GM18867 (cell line): Measurements from ENCODE around the gene SGCE.

Source experiments
- ATAC-seq: cut with Tn5 transposase; IDR thresholded peaks from one replicate; pipeline ENCODE4 v1.9.1; 2021; ENCODE audit warnings: mild to moderate bottlenecking, moderate library complexity; ENCODE audit not compliant: unreplicated experiment

Gene SGCE

DNA sequence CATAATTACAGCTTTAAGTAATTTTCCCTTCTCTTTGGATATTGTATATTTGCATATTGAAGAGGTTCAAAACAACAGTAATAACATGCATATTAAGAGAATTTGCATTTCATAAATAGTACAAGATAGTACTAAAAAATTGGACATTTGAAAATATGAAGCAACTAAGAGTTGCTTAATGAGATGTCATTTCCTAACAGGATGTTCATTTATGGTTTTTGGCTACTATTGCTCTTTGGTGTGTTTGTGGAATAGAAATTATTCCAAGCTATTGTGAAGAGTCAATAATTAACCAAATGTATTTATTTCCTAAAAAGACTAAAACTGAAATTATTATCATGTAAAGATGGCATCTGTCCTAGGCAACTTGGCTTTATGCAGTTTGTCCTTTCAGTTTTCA lies 4.1 kb upstream of the SGCE start:
- no peak for ATAC-seq

GRCh38 chr7:94658826-94659225 lies 2.9 kb upstream of the SGCE start:
- ATAC-seq = no peak

- peak; percentile 80 for ATAC-seq
Measured at GRCh38 chr7:94657771-94658693, 2.1 kb upstream of the SGCE start.

- ATAC-seq = no peak
Measured at GRCh38 chr7:94656925-94657731, 1.2 kb upstream of the SGCE start.

DNA sequence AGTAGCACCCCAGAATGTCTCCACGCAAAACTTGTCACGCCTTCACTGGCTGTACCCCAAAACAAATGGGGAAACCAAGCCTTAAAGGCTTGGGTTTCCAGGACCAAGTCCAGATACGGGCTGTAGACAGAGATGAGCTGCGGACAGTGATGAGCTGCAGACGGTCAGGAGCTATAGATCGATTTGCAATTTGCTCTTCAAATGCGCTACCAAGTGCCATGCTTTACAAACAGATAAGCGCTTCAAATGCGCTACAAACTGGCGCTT lies 658 bp upstream of the SGCE start:
- no peak for ATAC-seq

DNA sequence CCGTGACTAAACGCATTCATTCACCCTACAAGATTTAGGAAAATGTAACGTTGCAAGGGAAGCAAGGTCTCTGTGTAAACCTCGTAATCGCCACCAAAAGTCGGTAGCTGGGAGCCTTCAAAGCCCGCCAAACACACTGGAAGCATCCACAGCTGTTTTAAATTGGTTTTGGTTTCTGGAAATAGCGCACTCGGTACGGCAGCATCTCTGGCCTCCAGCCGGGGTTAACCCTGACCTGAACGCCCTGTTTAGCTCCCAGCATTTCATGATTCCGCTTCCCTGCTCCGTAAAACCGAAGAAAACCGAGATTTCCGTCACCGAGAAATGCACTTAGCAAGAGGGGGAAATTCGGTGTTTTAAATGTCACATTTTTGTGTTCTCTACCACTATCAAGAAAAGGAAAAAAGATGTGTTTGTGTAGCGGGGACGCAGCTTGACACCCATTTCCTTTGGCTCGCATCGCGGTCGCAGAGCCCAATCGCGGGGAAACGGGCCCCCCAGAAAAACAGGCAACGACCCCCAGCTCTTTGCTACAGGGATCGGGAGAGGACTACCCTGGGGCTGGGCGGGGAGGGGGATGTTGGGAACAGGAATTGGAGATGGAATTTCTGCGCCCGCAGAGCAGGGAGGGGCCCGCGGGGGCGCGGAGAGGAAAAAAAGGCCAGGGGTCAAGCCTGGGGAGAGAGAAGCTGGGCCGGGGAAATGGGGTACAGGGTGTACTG lies 646 bp downstream of the SGCE start:
- ATAC-seq = no peak

GRCh38 chr7:94654783-94655125 lies 1.2 kb downstream of the SGCE start:
- no peak for ATAC-seq

GRCh38 chr7:94650147-94651051 lies 5.5 kb downstream of the SGCE start:
- peak; percentile 4 for ATAC-seq

- ATAC-seq = peak; percentile 84
Measured at GRCh38 chr7:94649450-94649849, 6.5 kb downstream of the SGCE start.

- no peak for ATAC-seq
Measured at GRCh38 chr7:94648731-94649130, 7.2 kb downstream of the SGCE start.

GRCh38 chr7:94647295-94647694 lies 8.6 kb downstream of the SGCE start:
- ATAC-seq = no peak

DNA sequence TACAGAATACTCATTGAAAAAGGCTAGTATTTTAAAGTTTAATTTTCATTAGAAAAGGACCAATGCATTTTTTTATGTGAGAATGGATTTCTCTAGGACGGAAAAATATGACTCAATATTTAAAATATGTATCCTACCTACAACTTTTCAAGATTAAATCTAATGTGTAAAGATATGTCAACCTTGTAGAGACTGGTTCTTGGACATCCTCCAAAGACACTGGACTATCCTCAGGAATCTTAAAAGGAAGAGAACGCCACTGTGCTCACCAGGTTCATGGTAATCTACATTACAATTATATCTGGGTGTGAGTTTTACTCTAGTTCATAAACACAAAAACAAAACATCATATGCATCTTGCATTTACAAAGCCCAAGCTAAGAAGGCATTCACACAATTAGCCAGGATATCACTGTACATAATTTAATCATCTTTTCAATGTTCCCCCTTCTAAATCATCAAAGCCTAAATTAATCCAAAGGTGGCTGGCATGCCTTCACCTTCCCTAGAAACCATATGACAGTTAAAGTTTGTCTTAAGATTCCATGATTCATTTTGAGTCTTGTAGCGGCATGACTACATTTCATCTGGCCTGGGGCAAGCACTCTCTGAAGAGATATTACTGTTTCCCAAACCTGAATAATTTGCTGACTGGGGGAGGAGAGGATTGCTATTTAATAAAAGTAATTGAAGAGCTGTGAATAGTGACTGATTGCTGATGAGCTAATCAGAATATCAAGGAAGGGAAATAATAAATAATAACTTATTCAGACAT lies 12.0 kb downstream of the SGCE start:
- no peak for ATAC-seq

DNA sequence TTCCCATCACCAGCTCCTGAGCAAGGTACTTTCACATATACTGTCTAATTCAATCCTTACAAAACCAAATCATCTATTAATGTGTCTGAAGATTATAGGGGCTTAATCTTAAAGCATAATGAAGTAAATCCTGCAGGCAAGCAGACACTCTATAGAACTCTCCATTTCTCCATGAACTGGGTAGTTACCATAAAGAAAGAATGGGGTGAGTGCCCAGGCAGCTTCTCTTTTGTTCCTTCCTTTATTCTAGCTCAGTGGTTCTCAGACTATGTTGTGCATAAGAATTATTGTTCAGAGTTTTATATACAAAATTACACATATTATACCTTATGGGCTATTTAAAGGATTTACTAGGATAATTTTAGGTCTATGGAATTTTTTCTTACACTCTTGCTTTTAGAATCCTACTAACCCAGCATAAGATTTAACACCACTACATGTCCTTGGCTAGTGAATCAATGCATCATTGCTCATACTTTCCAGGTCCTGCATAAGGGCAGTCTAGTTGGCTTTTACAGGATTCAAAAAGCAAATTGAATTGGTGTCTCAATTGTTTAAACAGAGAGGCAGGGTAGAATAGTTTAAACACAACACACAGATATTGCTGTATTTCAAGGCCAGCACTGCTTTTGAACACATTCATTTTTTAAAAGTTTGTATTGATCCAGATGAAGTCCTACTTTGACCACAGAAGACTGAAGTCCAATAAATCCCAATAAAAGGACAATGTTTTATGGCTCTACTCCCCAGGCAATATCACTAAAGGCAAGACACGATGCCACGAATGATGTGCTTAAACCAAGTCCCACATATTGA lies 12.9 kb downstream of the SGCE start:
- ATAC-seq = no peak

DNA sequence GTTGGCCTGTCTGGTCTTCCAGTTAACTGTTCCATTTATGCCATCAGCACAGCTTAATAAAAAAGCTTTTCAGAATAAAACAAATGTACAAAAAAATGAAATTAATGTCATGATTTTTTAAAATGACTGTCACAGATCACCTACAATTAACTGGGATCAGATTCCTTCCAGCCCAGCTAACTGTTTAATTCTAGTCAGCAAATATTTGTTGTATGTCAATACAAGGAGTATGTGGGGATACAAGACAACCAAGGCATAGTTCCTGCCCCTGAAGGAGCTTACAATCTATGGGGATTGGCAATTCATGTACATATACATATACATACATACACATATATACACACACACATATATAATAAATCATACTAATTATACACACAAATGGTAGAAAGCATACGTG lies 16.5 kb downstream of the SGCE start:
- no peak for ATAC-seq

DNA sequence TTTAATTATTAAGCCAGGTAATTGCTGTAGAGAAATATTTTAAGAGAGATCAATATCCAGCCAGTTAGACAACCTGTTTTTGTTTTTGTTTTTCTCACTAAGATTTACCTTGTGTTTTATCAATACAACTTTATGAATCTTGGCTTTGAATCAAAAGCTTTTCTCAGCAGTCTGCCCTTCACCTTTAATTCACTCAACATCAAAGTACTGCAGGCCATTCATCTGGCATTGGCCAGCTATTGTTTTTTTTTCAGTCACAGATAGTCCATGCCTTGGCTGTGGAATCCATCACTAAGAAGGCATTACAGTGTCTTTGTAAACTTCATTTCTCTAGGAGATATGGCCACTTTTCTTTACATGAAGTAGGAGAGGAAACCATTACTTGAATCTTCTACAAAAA lies 20.2 kb downstream of the SGCE start:
- ATAC-seq = no peak

GRCh38 chr7:94634502-94634901 lies 21.4 kb downstream of the SGCE start:
- ATAC-seq = no peak

GRCh38 chr7:94633687-94634086 lies 22.2 kb downstream of the SGCE start:
- no peak for ATAC-seq

- ATAC-seq = no peak
Measured at GRCh38 chr7:94633014-94633341, 23.0 kb downstream of the SGCE start.

- peak; percentile 89 for ATAC-seq
Measured at GRCh38 chr7:94632338-94633013, 23.5 kb downstream of the SGCE start.
